NCI-H2196 (cell line): ENCODE results near the gene TUBAL3.
"Not testable (repeated sequence)": the region's sequence is repeated elsewhere in the genome, so short reads cannot be mapped to it uniquely, and the experiment has no call there.

Experiments
- DNase-seq: peaks from one replicate; lab custom pipeline; 2025; ENCODE audit not compliant: unreplicated experiment; lab: John Stamatoyannopoulos, UW

The TUBAL3 gene

DNA sequence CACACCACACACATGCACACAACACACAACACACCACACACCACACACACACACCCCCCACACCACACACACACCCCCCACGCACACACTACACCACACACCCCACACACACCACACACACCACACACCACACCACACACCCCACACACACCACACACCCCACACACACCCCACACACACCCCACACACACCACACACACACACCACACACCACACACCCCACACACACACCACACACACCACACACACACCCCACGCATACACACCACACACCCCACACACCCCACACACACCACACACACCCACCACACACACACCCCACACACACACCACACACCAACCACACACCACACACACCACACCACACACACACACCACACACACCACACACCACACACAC, 23.4 kb downstream of the TUBAL3 start:
- DNase-seq, result no peak

DNA sequence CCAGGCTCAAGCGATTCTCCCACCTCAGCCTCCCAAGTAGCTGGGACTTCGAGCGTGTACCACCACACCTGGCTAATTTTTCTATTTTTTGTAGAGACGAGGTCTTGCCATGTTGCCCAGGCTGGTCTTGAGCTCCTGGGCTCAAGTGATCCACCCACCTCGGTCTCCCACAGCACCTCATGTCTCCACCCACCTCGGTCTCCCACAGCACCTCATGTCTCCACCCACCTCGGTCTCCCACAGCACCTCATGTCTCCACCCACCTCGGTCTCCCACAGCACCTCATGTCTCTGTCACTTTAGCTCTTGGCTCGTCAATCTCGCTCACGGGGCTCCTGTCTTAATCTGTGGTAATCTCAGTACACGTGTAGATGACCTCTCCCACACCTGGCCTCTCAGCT, 24.2 kb downstream of the TUBAL3 start:
- not testable (repeated sequence) for DNase-seq

DNA sequence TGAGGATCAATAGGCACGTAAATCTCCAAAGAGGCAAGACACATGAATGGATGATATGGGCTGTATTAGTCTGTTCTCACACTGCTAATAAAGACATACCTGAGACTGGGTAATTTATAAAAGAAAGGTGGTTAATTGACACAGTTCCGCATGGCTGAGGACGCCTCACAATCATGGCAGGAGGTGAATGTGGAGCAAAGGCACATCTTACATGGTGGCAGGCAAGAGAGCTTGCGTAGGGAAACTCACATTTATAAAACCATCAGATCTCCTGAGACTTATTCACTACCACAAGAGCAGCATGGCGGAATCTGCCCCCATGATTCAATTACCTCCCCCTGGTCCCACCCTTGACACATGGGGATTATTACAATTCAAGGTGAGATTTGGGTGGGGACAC, 25.4 kb downstream of the TUBAL3 start:
- not testable (repeated sequence) for DNase-seq

DNA sequence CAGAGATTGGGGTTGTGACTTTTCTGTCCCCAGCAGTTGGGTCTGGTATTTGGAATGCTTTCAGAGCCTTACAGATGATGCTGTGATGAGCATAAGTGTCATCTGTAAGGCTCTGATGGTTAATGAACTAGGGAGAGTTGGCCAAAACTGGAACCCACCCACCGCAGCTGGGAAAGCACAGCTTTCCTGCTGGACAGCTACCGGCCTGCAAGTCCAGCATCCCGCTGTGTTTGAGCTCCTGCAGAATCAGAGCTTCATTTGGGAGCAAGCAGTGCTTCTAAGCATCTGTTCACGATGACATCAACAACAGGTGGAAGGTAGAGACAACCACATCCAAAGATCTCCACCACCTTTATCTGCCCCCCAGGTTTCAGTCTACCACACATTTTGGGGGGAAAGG, 28.2 kb downstream of the TUBAL3 start:
- no peak for DNase-seq

DNA sequence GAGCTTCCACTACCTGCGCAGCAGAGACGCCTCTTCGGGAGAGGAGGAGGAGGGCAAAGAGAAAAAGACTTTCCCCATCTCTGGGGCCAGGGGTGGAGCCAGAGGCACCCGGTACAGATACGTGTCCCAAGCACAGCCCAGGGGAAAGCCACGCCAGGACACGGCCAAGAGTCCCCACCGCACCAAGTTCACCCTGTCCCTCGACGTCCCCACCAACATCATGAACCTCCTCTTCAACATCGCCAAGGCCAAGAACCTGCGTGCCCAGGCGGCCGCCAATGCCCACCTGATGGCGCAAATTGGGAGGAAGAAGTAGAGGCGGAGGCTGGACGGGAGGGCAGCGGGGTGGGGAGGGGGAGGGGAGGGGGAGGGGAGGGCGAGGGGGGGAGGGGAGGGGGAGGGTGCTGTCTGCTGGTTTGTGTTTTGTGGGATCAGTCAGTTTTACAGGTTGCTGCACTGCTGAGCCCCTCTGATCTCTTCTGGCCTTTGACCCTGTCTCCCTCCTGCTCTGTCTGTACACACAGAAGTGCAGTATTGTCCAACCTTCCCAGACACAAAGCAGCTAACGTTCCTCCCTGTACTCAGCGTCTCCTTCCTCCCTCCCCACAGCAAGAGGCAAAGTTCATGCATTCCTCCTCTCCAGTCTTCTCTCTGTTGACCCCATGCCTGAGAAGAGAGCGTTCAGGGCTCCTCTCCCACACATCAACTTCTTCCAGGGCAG, 30.6 kb downstream of the TUBAL3 start:
- no peak for DNase-seq

DNA sequence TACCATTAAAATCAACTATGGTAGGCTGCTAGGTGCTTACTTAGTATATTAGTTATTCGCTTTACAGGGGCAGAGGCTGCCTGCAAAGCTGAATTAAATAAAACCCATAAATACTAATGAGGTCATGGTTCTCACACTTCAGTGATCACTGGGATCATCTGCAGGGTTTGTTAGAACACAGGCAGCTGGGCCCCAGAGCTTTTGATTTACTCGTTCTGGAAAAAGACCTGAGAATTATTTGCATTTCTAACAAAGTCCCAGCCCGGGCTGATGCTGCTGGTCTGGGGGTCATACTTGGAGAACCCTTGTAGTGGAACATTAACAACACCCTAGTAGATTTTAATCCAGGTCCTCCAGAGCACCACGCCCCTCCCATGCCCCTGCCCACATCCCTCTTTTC, 31.3 kb downstream of the TUBAL3 start:
- no peak for DNase-seq

DNA sequence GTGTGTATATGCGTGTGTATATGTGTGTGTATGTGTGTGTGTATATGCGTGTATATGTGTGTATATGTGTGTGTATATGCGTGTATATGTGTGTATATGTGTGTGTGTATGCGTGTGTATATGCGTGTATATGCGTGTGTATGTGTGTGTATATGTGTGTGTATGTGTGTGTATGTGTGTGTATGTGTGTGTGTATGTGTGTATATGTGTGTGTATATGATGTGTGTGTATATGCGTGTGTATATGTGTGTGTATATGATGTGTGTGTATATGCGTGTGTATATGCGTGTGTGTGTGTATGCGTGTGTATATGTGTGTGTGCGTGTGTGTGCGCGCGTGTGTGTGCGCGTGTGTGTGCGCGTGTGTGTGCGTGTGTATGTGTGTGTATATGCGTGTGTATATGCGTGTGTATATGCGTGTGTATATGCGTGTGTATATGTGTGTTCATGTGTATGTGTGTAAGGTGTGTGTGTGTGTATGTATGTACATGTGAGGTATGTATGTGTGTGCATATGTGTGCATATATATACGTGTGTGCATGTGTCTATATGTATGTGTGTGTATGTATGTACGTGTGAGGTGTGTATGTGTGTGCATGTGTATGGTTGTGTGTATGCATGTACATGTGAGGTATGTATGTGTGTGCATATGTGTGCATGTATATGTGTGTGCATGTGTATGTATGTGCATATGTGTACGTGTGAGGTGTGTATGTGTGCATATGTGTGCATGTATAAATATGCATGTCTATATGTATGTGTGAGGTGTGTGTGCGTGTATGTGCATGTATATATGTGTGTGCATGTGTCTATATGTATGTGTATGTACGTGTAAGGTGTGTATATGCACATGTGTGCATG, 33.9 kb downstream of the TUBAL3 start:
- DNase-seq, result no peak

DNA sequence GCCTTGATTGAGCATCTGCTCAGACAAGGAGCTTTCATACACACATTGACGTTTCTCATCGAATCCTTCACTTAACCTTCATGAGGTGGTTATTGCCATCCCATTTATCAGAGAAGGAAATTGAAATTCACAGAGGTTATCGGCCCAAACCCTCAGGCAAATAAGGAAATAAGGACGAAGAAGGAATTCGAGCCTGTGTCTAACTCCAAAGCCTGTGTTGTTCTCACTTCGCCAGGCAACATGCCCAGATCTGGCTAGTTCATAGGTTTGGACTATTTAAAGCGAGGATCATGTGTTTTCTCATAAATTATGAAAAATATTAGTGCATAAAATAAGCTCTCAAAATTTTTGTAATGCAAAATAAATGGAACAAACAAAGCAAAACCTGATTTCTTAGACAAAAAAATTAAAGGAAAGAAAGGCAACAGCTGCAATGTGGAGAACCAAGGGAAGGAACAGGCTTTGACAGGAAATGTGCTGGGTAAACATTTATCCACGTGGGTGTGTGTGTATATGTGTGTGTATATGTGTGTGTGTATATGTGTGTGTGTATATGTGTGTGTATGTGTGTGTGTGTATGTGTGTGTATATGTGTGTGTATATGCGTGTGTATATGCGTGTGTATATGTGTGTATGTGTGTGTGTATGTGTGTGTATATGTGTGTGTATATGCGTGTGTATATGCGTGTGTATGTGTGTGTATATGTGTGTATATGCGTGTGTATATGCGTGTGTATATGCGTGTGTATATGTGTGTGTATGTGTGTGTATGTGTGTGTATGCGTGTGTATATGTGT, 35.1 kb downstream of the TUBAL3 start:
- no peak for DNase-seq

DNA sequence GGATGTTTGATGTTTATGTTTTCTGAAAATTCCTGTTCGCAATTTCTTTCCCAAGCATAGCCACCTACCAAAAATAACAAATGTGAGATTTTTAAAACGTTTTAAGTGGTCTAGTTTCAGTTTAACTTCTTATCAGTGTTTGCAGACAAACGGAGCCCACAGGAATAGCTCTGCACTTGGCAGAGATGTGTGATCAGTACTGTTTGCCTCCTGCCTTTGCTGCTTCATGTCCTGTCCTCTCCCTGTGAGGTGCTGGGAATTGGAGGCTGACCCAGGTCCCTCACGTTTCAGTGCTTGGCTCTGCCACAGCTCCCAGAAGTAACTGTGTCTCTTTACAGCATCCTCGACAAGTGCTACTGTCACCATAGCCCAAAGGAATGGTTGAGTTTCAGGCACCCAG, 38.7 kb downstream of the TUBAL3 start:
- no peak for DNase-seq

DNA sequence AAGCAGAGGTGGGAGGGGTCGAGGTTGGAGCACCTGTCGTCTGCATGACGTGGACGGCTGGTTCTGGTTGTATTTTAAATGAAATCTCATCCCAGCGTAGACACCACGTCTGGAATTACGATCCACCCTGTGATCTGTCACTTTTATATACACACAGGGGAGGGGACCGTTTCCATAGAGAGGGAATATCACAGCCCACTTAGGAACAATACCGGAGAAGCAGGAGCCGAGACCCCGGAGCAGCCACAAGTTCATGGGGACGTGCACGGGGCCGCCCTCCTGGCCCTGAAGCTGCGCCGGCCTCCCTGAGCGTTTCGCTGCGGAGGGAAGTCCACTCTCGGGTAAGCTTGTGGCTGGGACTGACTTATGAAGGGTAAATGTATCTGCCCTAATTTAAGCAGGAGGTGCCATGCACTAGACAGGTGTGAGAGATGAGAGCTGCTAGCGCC, 39.7 kb downstream of the TUBAL3 start, which contains the start of gene UCN3:
TSS of gene UCN3 (plus strand) at position 77 of the 449 bp plus-strand sequence. CDS start 8,755 bp downstream, outside the sequence.
- DNase-seq, result no peak

DNA sequence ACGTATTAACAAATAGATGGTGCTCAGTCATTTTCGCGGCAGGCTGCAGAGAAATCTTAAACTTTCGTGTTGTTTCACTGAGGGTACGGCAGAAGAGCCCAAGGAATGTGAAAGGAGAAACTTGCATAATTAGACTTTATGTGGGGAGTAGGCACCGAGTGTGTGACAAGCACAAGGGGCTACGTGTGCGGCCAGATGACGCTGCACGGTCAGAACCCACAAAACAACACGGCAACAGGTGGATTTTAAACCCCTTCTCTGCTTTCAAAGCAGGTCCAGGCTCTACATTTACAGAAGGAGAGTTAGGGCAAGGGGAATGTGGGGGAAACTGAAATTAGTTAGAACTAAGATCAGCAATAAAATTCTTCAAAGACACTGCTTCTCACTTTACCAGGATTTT, 40.3 kb downstream of the TUBAL3 start:
- DNase-seq, result no peak

DNA sequence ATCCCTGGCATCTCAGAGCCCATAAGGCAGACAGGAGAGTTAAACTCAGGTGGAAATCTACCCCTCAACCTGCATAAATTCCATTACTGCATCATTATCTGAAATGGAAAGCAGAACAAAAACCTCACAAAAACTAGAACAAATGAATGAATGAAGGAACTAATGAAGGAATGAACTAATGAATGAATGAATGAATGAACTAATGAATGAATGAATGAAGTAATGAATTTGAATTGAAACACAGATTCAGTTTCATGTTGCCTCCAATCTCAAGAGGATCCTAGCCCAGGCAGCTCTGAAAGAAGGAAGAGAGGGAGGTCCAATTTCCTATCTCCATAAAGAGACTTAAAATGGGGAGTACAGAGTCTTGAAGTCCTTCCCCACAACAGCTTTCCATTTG, 41.8 kb downstream of the TUBAL3 start:
- DNase-seq, result no peak

DNA sequence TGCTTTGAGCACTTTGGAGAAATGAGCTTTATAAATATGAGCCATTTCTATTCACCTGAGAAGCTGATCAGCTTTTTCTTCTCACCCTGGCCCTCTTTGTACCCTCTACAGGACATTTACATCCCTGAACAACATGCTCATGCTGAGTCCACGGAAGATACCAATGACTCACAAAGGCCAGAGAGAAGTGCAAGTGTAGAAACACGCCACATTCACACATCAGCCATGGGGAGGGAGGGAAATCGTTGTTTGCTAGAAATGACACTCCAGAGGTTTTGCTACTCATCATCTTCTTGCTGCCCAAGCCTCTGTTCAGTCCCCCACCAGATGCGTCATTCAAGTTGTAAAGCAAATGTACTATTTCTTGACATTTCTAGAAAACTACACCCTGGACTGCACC, 42.7 kb downstream of the TUBAL3 start:
- DNase-seq, result no peak

DNA sequence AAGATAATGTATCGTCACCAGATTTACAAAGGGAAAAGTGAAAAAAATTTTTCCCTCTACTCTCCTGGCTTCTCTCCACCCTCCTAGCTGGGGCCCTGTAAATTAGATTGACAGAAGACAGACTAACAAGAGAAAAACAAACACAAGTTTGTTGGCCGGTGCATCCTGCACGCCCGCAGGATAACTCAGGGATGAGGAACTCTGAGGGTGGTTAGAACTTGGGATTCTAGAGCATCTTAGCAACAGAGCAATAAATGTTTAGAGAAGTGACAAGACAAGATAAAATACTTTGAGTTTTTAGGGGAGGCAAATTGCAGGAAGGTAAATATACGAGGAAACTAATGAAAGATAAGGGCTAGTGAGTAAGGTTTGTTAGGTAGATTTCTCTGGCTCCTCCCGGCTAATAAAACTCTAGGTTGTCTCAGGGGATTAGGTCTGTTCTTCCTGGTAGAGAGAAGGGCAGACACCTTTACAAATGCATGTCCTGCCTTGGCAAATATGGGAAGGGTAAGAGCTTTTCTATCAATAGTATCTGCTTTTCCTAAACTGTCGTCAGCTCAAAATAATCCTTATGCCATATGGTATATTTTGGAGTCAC, 44.2 kb downstream of the TUBAL3 start:
- DNase-seq, result no peak

DNA sequence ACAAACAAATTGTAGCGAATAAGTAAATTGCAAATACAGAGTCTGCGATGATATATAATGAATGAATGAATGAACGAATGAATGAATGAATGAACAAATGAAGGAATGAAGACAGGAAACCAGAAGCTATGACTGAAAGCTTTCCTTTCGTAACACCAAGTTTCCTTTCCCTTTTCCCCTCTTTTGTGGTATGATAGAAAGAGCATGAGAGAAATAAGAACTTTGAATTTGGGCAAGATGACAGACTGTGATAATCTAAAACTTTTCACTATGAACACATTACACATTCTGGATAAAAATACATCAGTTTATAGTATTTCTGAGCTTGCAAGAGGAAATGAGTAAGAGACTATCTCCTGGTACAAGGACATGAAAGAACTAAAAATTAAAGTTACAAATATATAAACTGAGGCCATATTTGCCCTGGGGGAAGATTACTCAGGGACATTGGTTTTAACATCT, 48.3 kb downstream of the TUBAL3 start:
- no peak for DNase-seq

DNA sequence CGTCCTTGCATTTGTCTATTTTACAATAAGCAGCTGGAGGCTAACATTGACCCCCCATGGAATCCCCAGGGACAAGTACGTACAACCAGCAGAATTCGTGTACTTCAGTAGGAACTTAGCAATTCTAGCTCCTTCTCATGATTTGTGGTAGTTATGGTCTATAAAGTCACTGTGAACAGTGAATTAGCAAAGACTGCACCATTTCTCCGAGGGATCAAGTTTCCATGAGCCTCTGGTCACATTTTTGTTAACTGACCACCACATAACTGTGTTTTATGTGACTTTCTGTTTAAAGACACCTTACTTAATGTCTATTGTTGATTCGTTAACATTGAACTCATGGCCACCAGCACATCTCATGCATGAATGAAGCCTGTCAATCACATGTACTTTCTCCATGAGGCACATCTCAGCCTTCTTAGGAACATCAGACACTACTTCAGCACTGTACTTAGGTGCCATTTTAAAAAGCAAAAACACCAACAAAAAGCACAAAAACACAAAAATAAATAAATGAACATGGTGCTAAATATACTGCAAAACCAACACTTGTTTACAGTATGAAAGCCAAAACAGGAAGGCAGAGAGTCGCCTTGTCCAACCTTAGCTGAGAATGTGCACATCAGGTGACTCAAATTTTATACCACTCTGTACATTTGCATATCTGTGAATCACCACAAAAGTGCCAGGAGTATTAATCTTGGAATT, 48.9 kb downstream of the TUBAL3 start:
- DNase-seq, result no peak

DNA sequence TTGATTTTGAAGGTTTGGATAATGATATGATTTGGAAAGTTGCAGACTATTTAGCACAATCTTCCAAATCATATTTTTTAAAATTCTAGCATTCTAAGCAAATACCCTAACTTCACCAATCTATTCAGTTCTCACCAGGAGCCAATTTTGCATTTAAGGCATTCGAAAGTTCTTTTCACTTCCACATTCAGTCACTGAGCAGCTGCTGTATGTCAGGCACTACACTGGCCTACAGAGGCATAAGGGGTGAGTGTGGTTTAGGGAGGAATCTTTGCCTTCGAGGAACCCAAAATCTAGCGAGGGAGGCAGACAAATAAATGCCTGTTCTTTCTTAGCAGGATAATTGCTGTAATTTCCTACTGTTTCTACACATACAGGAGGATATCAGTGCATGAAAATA, 50.6 kb downstream of the TUBAL3 start:
- no peak for DNase-seq

DNA sequence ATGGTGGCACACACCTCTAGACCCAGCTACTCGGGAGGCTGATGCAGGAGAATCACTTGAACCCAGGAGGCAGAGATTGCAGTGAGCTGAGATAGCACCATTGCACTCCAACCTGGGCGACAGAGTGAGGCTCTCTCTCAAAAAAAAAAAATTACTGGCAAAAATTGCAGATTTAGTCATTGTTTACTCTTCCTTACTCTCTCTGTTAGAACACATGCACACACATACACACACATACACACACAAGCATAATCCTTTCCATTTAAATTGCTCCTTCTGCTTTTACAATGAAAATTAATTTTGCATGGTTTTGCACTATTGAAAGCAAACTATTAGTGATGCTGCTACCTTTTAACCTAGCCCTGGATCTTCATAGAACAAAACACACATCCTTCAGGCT, 55.3 kb downstream of the TUBAL3 start:
- DNase-seq, result no peak

DNA sequence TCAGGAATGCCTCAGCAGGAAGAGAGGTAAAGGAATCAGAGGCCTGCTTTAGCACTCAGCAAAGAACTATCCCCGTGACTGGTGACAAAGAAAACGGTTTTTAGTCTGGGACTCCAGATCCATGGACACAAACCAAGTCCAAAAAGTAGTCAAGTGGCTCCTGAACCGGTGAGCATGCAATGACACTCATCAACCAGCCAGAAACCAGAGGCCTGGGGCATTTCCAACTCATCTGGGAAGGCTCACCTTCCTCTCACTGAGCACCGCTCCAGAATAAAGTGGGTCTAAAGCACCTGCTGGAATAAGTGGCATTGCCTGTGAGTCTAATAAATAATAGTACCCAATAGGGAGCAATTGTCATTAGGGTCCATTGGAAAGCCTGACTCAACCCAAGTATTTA, 57.7 kb downstream of the TUBAL3 start:
- DNase-seq, result no peak

DNA sequence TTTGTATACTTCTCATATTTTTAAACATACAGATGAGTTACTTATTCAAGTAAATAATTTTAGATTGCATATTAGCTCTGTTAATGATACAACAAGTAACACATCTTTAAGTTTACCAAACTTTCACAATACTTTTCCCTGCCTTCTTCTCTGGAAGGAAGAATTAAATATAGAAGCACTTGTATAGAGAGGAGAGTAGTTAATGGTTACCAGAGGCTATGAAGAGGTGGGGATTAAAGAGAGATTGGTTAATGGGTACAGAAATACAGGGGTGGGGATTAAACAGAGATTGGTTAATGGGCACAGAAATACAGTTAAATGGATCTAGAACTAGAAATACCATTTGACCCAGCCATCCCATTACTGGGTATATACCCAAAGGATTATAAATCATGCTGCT, 59.9 kb downstream of the TUBAL3 start:
- no peak for DNase-seq
